Measurements from ENCODE around the gene ZNF74. TPM values are rescaled to one million over a fixed set of nuclear protein-coding genes. Genes with fewer than 3 reads are reported as not detected.

The ZNF74 gene
- total RNA-seq, 2 donors from 2014 or later, result 6.4 to 9.2 TPM

GRCh38 chr22:20457506-20458240 lies 63.7 kb downstream of the ZNF74 start:
- no peak for DNase-seq (ENCODE audit: low spot score in 2 of 2)
- Mint-ChIP-seq H3K9me3 (no peaks in the 10 kb centered on the region), H3K27ac (no peak overlapping the region), H3K36me3 (peaks cover 0 to 7% of the 10 kb centered on the region in 2 donors)
- no peak for ATAC-seq

Other genes with a start within 250 kb of the ZNF74 start
- not detected for gene CCDC188, start 243.1 kb upstream of the ZNF74 start, total RNA-seq
- gene RTN4R, start 125.8 kb upstream of the ZNF74 start, total RNA-seq, result 1 to 10 TPM; 1.1 to 2.2 TPM
- gene DGCR6L, start 74.1 kb upstream of the ZNF74 start, total RNA-seq, result 10 to 100 TPM in 1 of 2 donors, 1 to 10 TPM in 1; 8.6 to 29.6 TPM
- gene SCARF2, start 43.7 kb downstream of the ZNF74 start, total RNA-seq, result under 1 TPM; 0.23 to 0.91 TPM
- gene KLHL22, start 101.6 kb downstream of the ZNF74 start, total RNA-seq, result 10 to 100 TPM; 18.0 to 20.2 TPM
- 100 to 1,000 TPM in 1 of 2 donors, 10 to 100 TPM in 1; 88.9 to 137 TPM for gene MED15, start 113.5 kb downstream of the ZNF74 start, total RNA-seq